M059J (cell line): ENCODE measurements around the gene SACS. TPM values are rescaled to one million over a fixed set of nuclear protein-coding genes. Genes with fewer than 3 reads are reported as not detected.
"Not testable (repeated sequence)": the region's sequence is repeated elsewhere in the genome, so short reads cannot be mapped to it uniquely, and the experiment has no call there.

Source experiments
- DNase-seq: peaks from one replicate; pipeline ENCODE4 v3.0.0-alpha.2; 2012; ENCODE audit warnings: low read depth
- total RNA-seq: library from RNA; depleted of rRNA; stranded (reverse); fragments of >200 nt; shearing (Covaris generic); gene quantifications from 2 replicates; pipeline ENCODE4 v1.2.3, GENCODE V29; 2014

Gene SACS
- total RNA-seq, 1 experiment from 2014 or later: 42.8 TPM

DNA sequence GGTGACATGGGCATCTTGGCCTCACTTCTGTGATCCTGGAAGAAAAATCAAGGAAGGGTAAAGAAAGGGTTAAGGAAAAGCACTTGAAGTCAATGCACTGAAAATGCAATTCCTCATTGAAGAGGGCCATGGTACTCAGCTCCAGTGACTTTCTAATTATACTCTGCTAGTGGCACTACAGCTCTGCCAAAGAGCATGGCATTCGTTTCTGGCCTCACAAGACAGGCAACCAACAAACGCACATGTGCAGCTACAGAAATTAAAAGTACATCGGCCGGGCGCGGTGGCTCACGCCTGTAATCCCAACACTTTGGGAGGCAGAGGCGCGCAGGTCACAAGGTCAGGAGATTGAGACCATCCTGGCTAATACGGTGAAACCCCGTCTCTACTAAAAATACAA is 21.8 kb downstream of the SACS start:
- DNase-seq: no peak

DNA sequence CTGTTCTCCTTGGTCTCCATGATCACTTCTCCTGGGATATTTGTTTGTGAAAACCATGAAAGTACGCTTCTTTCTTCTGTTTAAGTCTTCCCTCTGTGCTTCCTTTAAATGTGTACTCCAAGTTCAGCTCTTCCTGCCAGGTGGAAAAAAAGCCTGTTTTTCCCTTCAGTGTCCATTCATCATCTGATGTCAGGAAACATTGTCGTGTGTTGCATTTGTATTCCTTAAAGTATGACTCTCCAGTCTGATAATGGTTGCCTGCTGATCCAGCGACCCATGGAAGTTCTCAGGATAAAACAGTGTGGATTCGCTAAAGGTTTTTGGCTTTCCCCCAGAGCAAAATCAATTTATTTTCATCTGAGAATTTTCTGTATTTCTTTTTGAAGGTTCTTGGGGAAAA is 22.3 kb downstream of the SACS start:
- no peak for DNase-seq

DNA sequence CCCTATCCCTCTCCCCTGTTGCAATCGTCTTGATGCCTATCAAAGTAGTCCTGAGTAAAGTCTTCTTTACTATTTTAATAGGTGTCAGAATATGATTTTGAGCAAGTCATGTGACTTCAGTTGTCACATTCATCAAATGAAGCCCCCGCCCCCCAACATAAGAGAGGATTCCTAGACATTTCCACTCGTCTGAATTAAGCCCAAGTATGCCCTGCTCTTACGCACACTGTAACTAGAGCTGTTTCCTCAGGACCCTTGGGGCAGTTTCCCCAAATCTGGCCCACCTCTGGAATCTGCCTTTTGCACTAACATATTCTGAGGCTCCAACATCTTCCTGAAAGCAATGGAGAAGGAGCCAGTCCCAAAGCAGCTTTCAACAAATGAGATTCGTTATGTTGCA is 25.5 kb downstream of the SACS start:
- no peak for DNase-seq

DNA sequence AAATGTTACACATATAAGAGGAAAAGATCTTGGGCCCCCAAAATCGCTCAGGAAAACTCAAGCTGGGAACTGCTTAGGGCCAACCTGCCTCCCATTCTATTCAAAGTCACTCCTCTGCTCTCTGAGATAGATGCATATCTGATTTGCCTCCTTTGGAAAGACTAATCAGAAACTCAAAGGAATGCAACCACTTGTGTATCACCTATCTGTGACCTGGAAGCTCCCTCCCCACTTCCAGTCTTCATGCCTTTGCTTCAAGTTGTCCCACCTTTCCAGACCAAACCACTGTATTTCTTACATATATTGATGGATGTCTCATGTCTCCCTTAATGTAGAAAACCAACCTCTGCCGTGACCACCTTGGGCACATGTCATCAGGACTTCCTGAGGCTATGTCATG is 32.3 kb downstream of the SACS start:
- not testable (repeated sequence) for DNase-seq

GRCh38 chr13:23399347-23399746 is 34.2 kb downstream of the SACS start:
- no peak for DNase-seq

DNA sequence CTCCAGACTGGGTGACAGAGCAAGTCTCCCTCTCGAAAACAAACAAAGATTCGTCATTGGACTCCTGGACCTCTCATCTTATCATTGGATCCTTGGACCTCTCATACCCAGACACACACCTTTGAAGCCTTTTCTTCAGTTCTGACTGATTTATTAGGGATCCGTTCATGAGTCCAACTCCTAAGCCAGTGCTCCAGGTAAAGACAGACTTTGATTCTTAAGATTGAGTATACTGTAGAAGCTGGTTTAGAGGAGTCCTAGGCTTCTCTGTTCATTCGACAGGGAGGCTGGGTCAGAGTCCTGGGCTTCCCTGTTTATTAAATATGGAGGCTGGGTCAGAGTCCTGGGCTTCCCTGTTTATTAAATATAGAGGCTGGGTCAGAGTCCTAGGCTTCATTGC is 38.7 kb downstream of the SACS start:
- no peak for DNase-seq

GRCh38 chr13:23392925-23393645 is 40.4 kb downstream of the SACS start:
- no peak for DNase-seq

DNA sequence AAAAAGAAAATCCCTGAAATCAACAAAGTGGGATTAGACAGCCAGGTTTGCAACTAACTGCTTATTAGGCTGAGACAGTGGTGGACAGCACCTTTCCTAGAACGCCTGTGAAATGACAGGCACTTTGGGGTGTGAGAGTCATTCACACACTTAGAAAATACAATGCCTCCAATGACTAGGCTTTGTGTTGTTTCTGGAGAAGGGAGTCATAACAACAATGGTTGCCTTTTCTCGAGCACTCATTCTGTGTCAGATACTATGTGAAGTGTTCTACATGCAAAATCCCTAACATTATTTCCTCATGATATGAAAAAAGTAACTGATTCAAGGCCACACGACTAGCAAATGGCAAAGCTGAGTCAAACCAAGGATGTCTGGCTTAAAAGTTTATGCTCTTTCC is 41.2 kb downstream of the SACS start:
- DNase-seq: no peak

GRCh38 chr13:23391752-23392151 is 41.8 kb downstream of the SACS start:
- no peak for DNase-seq

GRCh38 chr13:23386533-23386932 is 47.0 kb downstream of the SACS start:
- DNase-seq: no peak

DNA sequence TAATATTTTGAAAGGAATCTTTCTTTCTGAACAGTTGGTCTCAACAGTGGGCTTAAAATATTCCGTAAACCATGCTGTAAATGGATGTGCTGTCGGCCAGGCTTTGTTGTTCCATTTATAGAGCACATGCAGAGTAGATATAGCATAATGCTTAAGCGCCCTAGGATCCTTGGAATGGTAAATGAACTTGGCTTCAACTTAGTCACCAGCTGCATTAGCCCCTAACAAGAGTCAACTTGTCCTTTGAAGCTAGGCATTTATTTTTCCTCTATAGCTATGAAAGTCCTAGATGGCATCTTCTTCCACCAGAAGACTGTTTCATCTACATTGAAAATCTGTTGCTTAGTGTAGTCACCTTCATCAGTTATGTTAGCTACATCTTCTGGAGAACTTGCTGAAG is 47.6 kb downstream of the SACS start:
- no peak for DNase-seq

GRCh38 chr13:23384111-23384510 is 49.4 kb downstream of the SACS start:
- peak; percentile 77 for DNase-seq

- no peak for DNase-seq
These were observed 50.4 kb downstream of the SACS start for GRCh38 chr13:23383151-23383550.

GRCh38 chr13:23381866-23382265 is 51.6 kb downstream of the SACS start:
- DNase-seq: no peak

DNA sequence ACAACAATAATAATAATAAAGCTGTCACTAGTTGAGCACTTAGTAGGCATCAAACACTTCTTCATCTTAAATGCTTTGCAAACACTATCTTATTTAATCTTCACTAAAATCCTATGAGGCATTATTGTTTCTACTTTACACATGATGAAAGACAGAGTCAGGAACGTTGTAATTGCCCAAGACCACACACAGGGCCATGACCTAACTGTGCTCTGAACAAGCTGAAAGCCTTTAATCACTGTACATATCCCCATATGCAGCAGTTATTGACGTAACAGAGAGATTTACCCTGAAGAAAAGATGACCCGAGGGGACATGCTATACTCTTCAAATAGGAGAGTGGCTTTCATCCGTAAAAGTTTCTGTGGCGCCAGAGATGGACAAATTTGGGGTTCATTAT is 53.0 kb downstream of the SACS start:
- DNase-seq: no peak

GRCh38 chr13:23377983-23378632 is 55.4 kb downstream of the SACS start:
- peak; percentile 97 for DNase-seq

GRCh38 chr13:23377579-23377978 is 55.9 kb downstream of the SACS start:
- DNase-seq: no peak

GRCh38 chr13:23375001-23375971 is 58.2 kb downstream of the SACS start:
- DNase-seq: peak; percentile 82

DNA sequence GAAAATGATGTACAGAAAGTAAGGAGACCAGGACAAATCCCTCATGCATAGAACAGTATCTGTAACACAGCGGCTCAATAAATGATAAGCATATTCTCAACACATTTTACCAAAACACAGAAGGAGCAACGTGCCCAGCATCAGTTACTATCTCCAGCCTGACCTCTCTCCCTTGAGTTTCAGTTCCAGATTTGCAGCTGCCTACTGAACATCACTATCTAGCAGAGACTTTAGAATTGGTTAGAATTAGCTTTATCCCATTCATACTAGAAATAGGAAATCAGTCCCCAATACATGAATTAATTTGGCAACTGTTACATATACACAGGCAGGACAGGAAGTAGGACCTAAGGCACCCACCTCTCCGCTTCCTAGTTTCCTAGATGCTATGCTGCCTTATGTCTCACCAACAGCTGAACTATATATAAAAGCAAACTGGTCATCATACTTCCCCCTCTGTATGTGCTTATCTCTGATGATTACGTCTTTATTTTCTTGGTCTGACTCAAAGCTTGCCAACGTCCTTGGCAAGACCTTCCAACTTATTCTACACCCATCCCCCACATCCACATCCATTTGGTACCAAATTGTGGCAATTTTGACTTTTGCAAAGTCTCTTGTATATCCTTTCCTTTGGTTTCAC is 61.1 kb downstream of the SACS start:
- peak; percentile 46 for DNase-seq

DNA sequence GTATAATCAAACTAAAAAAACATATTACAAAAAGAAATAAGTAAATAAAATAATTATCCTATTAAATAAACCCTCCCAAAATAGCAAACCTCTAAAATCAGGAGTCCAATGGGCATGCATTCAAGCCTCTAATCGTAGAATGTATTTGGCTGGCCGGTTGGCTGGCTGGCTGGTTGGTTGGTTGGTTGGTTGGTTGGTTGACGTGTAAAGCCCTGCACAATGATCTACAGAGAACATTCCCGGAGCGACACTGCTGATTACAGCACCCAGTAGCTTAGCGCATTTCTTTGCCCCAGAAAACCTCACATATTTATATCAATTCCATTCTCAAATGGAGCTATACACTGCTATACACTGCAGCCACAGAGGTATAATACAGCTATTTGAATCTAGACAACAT is 65.6 kb downstream of the SACS start:
- DNase-seq: no peak

DNA sequence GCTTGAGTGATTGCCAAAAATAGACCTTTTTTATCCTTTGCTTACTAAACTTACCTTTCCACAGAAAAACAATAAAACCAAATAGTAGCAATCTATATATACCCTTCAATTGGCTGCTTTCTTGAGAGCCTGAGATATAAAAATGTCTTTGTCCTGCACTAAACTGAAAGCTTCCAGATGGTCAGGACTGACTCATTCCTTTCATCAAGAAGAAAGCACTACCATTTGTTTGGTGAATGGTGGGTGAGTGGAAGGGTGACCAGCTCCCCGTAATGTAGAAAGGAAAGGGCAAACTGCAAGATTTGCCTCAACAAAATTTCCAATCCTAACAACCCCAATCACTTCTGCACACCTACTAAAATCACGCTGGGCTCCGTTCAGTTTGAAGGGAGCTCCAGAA is 67.8 kb downstream of the SACS start:
- DNase-seq: no peak

DNA sequence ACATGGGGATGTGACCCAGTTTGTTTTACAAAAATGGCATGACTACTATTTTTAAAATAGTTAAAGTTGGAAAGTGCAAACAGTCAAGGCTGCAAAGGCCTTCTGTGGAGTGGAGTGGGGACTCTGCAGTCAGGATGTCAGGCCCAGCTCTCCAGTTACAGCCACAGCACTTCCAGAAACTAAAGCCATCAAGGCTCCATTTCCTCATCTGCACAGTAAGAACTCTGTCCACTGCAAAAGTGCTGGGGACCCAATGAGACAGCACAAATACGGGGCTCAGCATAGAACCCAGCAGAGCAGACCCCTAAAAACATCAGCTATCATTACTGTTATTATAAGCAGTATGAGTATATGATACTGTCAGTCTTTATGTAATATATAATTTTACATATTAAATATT is 73.6 kb downstream of the SACS start:
- DNase-seq: no peak
